Stimulated activated CD4-positive, alpha-beta T cell treated with anti-CD3 and anti-CD28 coated beads, Interleukin-2, amount 100 ng/mL, for 24 hours (primary cell): ENCODE data around the gene RPLP1.

ENCODE experiments used
- DNase-seq, 2 donors: peaks; one replicate each; pipeline ENCODE4 v3.0.0-alpha.2; 2020

Gene RPLP1

GRCh38 chr15:69499521-69500211 is 47.0 kb downstream of the RPLP1 start:
- no peak for DNase-seq

- DNase-seq: no peak
These were observed 47.7 kb downstream of the RPLP1 start for GRCh38 chr15:69500339-69500738.

- no peak for DNase-seq
These were observed 48.8 kb downstream of the RPLP1 start for GRCh38 chr15:69501456-69501855.

- DNase-seq: no peak
These were observed 49.9 kb downstream of the RPLP1 start for GRCh38 chr15:69502470-69503045.

GRCh38 chr15:69504352-69505040 is 51.9 kb downstream of the RPLP1 start:
- no peak for DNase-seq
